Muscle layer of colon (tissue), 2 donors: ENCODE measurements around the gene EFNA1.

ENCODE experiments used
- H3K27ac ChIP-seq: one replicate; pipeline ENCODE4 v1.7.0; 2013; ENCODE audit warnings: low read depth, mild to moderate bottlenecking, low read length, moderate library complexity
- H3K27me3 ChIP-seq, 2 donors: one replicate each; pipeline ENCODE4 v1.7.0; 2013; ENCODE audit warnings: low read length in 2 of 2, mild to moderate bottlenecking in 2 of 2; ENCODE audit not compliant: insufficient read depth in 2 of 2, control insufficient read depth in 1 of 2
- H3K36me3 ChIP-seq: one replicate; pipeline ENCODE4 v1.7.0; 2013; ENCODE audit warnings: mild to moderate bottlenecking, low read length; ENCODE audit not compliant: insufficient read depth
- H3K4me1 ChIP-seq: one replicate; pipeline ENCODE4 v1.7.0; 2013; ENCODE audit warnings: mild to moderate bottlenecking, low read length; ENCODE audit not compliant: insufficient read depth
- H3K4me3 ChIP-seq, 2 donors: one replicate each; pipeline ENCODE4 v1.7.0; 2013; ENCODE audit warnings: low read length in 2 of 2, low read depth in 1 of 2, mild to moderate bottlenecking in 1 of 2, moderate library complexity in 1 of 2
- H3K9ac ChIP-seq: one replicate; pipeline ENCODE4 v1.7.0; 2013; ENCODE audit warnings: low read length
- H3K9me3 ChIP-seq: one replicate; pipeline ENCODE4 v1.7.0; 2013; ENCODE audit warnings: mild to moderate bottlenecking, low read length
- donor health status: abdominal sarcoma.
- donor health status: Adenocarcinoma of cecum.

Gene EFNA1

GRCh38 chr1:155094622-155094948 lies 33.1 kb upstream of the EFNA1 start:
- H3K27ac ChIP-seq, result peak overlapping the region; percentile 6
- peak overlapping the region in 1 of 2 donors; percentile 26 for H3K4me3 ChIP-seq
- no peaks in the 10 kb centered on the region for H3K9me3 ChIP-seq
- H3K9ac ChIP-seq, result no peak overlapping the region
- peaks cover 28% of the 10 kb centered on the region for H3K4me1 ChIP-seq
- no peaks in the 10 kb centered on the region for H3K27me3 ChIP-seq
- no peaks in the 10 kb centered on the region for H3K36me3 ChIP-seq

DNA sequence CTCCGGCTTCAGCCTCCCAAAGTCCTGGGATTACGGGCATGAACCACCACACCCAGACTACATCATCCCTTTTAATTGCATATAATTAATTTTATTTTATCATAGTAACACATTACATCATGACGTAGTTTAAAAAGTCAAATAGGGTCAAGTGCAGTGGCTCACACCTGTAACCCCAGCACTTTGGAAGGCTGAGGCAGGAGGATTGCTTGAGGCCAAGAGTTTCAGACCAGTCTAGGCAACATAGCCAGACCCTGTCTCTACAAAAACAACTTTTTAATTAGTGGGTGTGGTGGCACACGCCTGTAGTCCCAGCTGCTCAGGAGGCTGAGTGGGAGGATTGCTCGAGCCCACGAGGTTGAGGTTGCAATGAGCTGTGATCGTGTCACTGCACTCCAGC lies 28.3 kb upstream of the EFNA1 start:
- Histone ChIP-seq H3K4me1 (peaks cover 5% of the 10 kb centered on the region), H3K36me3 (no peaks in the 10 kb centered on the region), H3K27me3 (no peaks in the 10 kb centered on the region), H3K27ac (no peak overlapping the region), H3K9ac (no peak overlapping the region), H3K9me3 (no peaks in the 10 kb centered on the region), H3K4me3 (no peak overlapping the region)

DNA sequence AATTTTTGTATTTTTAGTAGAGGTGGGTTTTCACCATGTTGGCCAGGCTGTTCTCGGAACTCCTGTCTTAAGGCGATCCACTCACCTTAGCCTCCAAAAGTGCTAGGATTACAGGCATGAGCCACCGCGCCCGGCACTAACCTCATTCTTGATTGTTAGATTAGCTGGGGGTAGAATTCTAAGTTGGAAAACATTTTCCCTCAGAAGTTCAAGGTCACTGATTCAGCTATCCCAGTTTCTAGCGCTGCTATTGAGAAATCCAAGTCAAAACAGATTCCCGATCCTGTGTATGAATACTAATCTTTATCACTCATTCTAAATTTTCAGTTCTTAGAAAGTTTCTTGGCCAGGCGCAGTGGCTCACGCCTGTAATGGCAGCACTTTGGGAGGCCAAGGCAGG lies 24.4 kb upstream of the EFNA1 start:
- H3K27me3 ChIP-seq, result no peaks in the 10 kb centered on the region
- H3K27ac ChIP-seq, result no peak overlapping the region
- no peaks in the 10 kb centered on the region for H3K9me3 ChIP-seq
- H3K9ac ChIP-seq, result no peak overlapping the region
- no peaks in the 10 kb centered on the region for H3K4me1 ChIP-seq
- H3K36me3 ChIP-seq, result no peaks in the 10 kb centered on the region
- H3K4me3 ChIP-seq, result no peak overlapping the region

- no peaks in the 10 kb centered on the region for H3K9me3 ChIP-seq
- H3K4me3 ChIP-seq, result no peak overlapping the region
- no peaks in the 10 kb centered on the region for H3K4me1 ChIP-seq
- H3K36me3 ChIP-seq, result no peaks in the 10 kb centered on the region
- no peak overlapping the region for H3K9ac ChIP-seq
- no peaks in the 10 kb centered on the region for H3K27me3 ChIP-seq
- H3K27ac ChIP-seq, result no peak overlapping the region
These were observed 22.8 kb upstream of the EFNA1 start for GRCh38 chr1:155104605-155105534.

DNA sequence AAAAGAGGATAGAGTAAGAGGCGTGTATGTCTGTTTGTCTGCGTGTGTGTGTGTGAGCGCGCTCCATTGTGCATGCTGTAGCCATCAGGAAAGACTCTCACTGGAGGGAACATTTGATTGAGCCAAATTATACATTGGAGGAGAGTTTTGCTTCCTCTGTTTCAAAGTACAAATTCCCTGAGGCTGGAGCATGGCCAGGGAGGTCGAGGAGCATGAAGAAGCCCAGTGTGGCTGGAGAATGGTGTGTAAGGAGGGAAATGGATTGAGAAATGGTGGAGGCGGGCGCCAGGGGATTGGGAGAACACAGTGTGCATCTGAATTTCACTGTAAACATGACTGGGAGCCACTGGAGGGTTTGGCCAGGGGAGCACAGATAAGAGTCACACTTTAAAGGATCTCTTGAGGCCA lies 22.1 kb upstream of the EFNA1 start:
- H3K4me3 ChIP-seq, result no peak overlapping the region
- no peaks in the 10 kb centered on the region for H3K9me3 ChIP-seq
- H3K4me1 ChIP-seq, result no peaks in the 10 kb centered on the region
- H3K27ac ChIP-seq, result no peak overlapping the region
- H3K27me3 ChIP-seq, result no peaks in the 10 kb centered on the region
- H3K9ac ChIP-seq, result no peak overlapping the region
- H3K36me3 ChIP-seq, result no peaks in the 10 kb centered on the region

DNA sequence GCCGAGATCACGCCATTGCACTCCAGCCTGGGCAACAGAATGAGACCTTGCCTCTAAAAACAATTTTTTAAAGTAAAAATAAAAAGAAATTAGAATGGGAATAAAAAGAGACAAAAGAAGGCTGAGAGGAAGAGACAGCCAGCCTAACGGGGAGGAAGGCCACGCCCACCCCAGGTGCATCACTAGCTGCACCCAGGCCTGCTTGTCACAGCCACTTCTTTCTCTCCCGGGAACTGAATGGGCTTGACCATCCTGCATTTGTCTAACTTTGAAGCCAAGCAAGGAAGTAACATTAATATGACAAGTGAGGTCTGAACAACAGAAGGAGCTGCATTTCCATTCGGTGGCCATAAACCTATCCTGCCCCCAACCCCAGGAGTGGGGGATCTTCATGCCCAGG lies 20.8 kb upstream of the EFNA1 start:
- H3K9ac ChIP-seq, result no peak overlapping the region
- H3K36me3 ChIP-seq, result no peaks in the 10 kb centered on the region
- H3K4me3 ChIP-seq, result no peak overlapping the region
- no peak overlapping the region for H3K27ac ChIP-seq
- H3K27me3 ChIP-seq, result no peaks in the 10 kb centered on the region
- H3K9me3 ChIP-seq, result no peaks in the 10 kb centered on the region
- no peaks in the 10 kb centered on the region for H3K4me1 ChIP-seq

DNA sequence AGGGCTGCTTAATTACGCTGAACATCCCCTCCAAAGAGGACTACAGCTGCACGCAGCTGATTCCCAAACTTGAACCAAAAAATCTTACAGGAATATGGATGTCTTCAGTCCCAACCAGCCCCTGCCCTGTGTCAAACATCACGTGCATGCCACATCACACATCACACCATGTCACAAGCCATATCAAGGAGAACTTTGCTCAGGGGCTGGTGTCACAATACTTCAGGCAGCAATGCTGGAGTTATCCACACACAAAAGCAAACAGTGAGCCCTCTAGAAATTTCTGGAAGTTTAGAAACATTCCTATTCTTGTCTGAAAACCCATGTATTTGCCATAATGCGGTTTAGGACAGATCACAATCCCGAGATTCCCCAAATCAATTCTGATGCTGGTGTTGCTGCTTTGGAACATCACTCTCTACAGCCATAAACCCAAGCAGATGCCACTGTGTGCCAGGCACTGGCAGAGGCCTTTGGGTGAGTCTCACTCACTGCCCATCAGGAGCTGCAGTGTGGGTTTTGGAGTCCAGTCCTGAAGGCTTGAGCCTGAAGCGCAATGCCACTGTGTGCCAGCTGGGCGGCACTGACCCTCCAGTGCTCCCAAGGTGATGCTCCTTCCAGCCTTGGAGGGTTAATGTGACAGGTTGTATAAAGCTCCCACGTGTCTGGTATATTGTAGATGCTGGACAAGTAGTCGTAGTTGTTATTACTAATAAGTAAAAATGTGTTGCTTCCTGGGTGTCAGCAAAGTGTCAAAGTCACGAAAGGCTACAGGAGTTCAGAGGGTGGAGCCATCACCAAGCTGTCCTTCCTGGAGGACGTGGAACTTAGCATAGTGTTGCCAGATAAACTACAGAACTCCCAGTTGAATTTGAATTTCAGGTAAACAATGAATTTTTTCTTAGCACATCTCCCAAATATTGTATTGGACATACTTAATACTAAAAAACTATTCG lies 20.1 kb upstream of the EFNA1 start:
- Histone ChIP-seq H3K4me3 (no peak overlapping the region), H3K9me3 (no peaks in the 10 kb centered on the region), H3K27me3 (no peaks in the 10 kb centered on the region), H3K4me1 (no peaks in the 10 kb centered on the region), H3K36me3 (no peaks in the 10 kb centered on the region), H3K27ac (no peak overlapping the region), H3K9ac (no peak overlapping the region)

GRCh38 chr1:155108296-155108695 lies 19.4 kb upstream of the EFNA1 start:
- Histone ChIP-seq H3K27ac (no peak overlapping the region), H3K4me1 (no peaks in the 10 kb centered on the region), H3K27me3 (no peaks in the 10 kb centered on the region), H3K9ac (no peak overlapping the region), H3K36me3 (no peaks in the 10 kb centered on the region), H3K4me3 (no peak overlapping the region), H3K9me3 (no peaks in the 10 kb centered on the region)

- no peaks in the 10 kb centered on the region for H3K4me1 ChIP-seq
- no peaks in the 10 kb centered on the region for H3K9me3 ChIP-seq
- no peak overlapping the region for H3K9ac ChIP-seq
- no peak overlapping the region for H3K27ac ChIP-seq
- H3K27me3 ChIP-seq, result no peaks in the 10 kb centered on the region
- H3K4me3 ChIP-seq, result no peak overlapping the region
- no peaks in the 10 kb centered on the region for H3K36me3 ChIP-seq
These were observed 17.3 kb upstream of the EFNA1 start for GRCh38 chr1:155110381-155110780.

DNA sequence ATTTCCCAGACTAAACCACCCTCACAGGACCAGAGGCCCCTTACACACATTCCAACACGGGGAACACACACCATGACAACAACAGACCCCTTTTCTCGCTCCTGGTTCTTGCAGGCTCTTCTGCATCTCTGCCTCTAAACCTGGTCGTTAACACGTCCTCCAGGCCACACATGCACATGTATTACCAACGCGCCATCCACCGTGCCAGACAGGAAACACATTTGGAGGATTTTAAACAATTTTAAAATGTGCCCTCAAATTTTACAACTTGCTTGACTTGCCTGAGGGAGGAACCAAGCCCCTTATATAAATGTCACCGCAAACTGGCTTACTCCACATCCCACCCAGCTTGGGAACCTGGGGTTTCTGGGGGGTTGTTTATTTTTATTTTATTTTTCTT lies 16.9 kb upstream of the EFNA1 start:
- no peaks in the 10 kb centered on the region for H3K36me3 ChIP-seq
- no peaks in the 10 kb centered on the region for H3K27me3 ChIP-seq
- no peaks in the 10 kb centered on the region for H3K9me3 ChIP-seq
- no peaks in the 10 kb centered on the region for H3K4me1 ChIP-seq
- H3K27ac ChIP-seq, result no peak overlapping the region
- no peak overlapping the region for H3K4me3 ChIP-seq
- no peak overlapping the region for H3K9ac ChIP-seq

DNA sequence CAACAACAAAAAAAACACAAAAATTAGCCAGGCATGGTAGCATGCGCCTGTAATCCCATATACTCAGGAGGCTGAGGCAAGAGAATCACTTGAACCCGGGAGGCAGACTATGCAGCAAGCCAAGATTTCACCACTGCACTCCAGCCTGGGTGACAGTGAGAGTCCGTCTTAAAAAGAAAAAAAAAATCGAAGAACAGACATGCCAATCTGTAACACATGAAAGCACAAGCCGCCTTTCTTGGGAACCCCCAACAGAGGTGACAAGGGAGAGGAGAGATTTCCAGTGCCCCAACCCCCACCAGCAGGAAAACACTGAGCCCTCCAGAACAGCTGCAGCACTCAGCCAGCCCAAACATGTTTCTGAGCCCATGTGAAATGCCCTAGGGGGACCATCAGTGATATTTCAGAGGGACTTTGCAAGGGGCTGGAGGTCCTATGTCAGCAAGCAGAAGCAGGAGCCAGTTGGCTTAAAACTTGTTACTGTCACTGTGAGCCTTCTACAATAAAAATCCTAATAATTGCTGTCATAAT lies 14.2 kb upstream of the EFNA1 start:
- Histone ChIP-seq H3K9me3 (no peaks in the 10 kb centered on the region), H3K36me3 (no peaks in the 10 kb centered on the region), H3K4me3 (no peak overlapping the region), H3K27ac (no peak overlapping the region), H3K4me1 (no peaks in the 10 kb centered on the region), H3K27me3 (no peaks in the 10 kb centered on the region), H3K9ac (no peak overlapping the region)
